CD14-positive monocyte (primary cell): Measurements from ENCODE around the gene SOX14. TPM values are rescaled to one million over a fixed set of nuclear protein-coding genes. Genes with fewer than 3 reads are reported as not detected.

Experiments used
- DNase-seq, 3 donors: peaks; one replicate each; pipeline ENCODE4 v3.0.0-alpha.2; 2011 to 2022
- H2AFZ ChIP-seq: 2 replicates; pipeline ENCODE4 v1.6.0; 2012; ENCODE audit warnings: mild to moderate bottlenecking, low read depth, low read length, inconsistent platforms; ENCODE audit not compliant: insufficient read depth, poor library complexity, severe bottlenecking
- H3K27ac ChIP-seq, 2 donors: 1 replicate in 1 of 2; 2 replicates in 1 of 2; pipeline ENCODE4 v1.5.1; 2012 to 2013; ENCODE audit warnings: low read length in 2 of 2, control low read depth in 1 of 2, inconsistent platforms in 1 of 2, low read depth in 1 of 2, mild to moderate bottlenecking in 1 of 2
- H3K27me3 ChIP-seq, 2 donors: one replicate each; pipeline versions ENCODE4 v1.6.0 to v1.6.1; 2011 to 2013; ENCODE audit warnings: low read length in 2 of 2; ENCODE audit not compliant: control insufficient read depth in 2 of 2, insufficient read depth in 2 of 2
- H3K36me3 ChIP-seq, 2 donors: replicated peaks in 1 of 2; 1 replicate in 1 of 2; 2 replicates in 1 of 2; pipeline versions ENCODE4 v1.5.1 to v1.6.1; 2012 to 2013; ENCODE audit warnings: low read length in 2 of 2, control low read depth in 1 of 2, inconsistent platforms in 1 of 2, mild to moderate bottlenecking in 1 of 2; ENCODE audit not compliant: insufficient read depth in 2 of 2, control insufficient read depth in 1 of 2
- H3K4me1 ChIP-seq, 2 donors: 1 replicate in 1 of 2; 2 replicates in 1 of 2; pipeline versions ENCODE4 v1.5.1 to v1.6.1; 2012 to 2013; ENCODE audit warnings: low read length in 2 of 2, control low read depth in 1 of 2, inconsistent platforms in 1 of 2, mild to moderate bottlenecking in 1 of 2, moderate library complexity in 1 of 2; ENCODE audit not compliant: insufficient read depth in 2 of 2, control insufficient read depth in 1 of 2
- H3K4me2 ChIP-seq: replicated peaks from 2 replicates; pipeline ENCODE3; 2012; ENCODE audit warnings: low read length, moderate library complexity, mild to moderate bottlenecking; ENCODE audit not compliant: poor library complexity, severe bottlenecking; ENCODE audit errors: extremely low read depth
- H3K4me3 ChIP-seq, 3 experiments: fragments of 200-600 bp in 1 of 3; sonication (generic) in 1 of 3; replicated peaks in 1 of 3; 1 replicate in 2 of 3; 2 replicates in 1 of 3; pipeline ENCODE4 v1.5.1; 2011 to 2013; ENCODE audit warnings: low read length in 3 of 3, mild to moderate bottlenecking in 3 of 3, control low read depth in 2 of 3, low read depth in 2 of 3, inconsistent platforms in 1 of 3, moderate library complexity in 1 of 3
- H3K79me2 ChIP-seq: 2 replicates; pipeline ENCODE4 v1.6.0; 2012; ENCODE audit warnings: mild to moderate bottlenecking, control low read depth, inconsistent platforms, low read length, moderate library complexity; ENCODE audit not compliant: insufficient read depth
- H3K9ac ChIP-seq: 2 replicates; pipeline ENCODE4 v1.6.0; 2017; ENCODE audit warnings: low read length, mild to moderate bottlenecking; ENCODE audit not compliant: insufficient read depth, poor library complexity, severe bottlenecking
- H3K9me3 ChIP-seq, 2 donors: replicated peaks in 1 of 2; 1 replicate in 1 of 2; 2 replicates in 1 of 2; pipeline versions ENCODE4 v1.5.1 to v1.6.1; 2012 to 2013; ENCODE audit warnings: low read length in 2 of 2, control low read depth in 1 of 2; ENCODE audit not compliant: control insufficient read depth in 1 of 2, insufficient read depth in 1 of 2
- H4K20me1 ChIP-seq: 2 replicates; pipeline ENCODE4 v1.6.0; 2012; ENCODE audit warnings: mild to moderate bottlenecking, low read length, control low read depth, moderate library complexity; ENCODE audit not compliant: insufficient read depth
- H3K27ac Mint-ChIP-seq, 7 donors: one replicate each; pipeline ENCODE4 v1.8.0; 2020; ENCODE audit warnings: mild to moderate bottlenecking in 7 of 7, mixed read lengths in 7 of 7, moderate library complexity in 6 of 7, inconsistent platforms in 2 of 7
- H3K27me3 Mint-ChIP-seq, 3 donors: one replicate each; pipeline ENCODE4 v1.8.0; 2021 to 2022; ENCODE audit warnings: low read depth in 3 of 3, mild to moderate bottlenecking in 3 of 3, mixed read lengths in 3 of 3, moderate library complexity in 3 of 3, inconsistent platforms in 1 of 3
- H3K36me3 Mint-ChIP-seq, 2 donors: one replicate each; pipeline ENCODE4 v1.8.0; 2020; ENCODE audit warnings: mixed read lengths in 2 of 2, inconsistent platforms in 1 of 2, mild to moderate bottlenecking in 1 of 2
- H3K4me1 Mint-ChIP-seq: one replicate; pipeline ENCODE4 v1.8.0; 2020; ENCODE audit warnings: mild to moderate bottlenecking, mixed read lengths
- H3K4me3 Mint-ChIP-seq, 2 donors: one replicate each; pipeline ENCODE4 v1.8.0; 2020; ENCODE audit warnings: mild to moderate bottlenecking in 2 of 2, mixed read lengths in 2 of 2, moderate library complexity in 1 of 2
- H3K9me3 Mint-ChIP-seq, 7 donors: one replicate each; pipeline ENCODE4 v1.8.0; 2020 to 2022; ENCODE audit warnings: mixed read lengths in 7 of 7, mild to moderate bottlenecking in 6 of 7, moderate library complexity in 6 of 7, inconsistent platforms in 2 of 7
- WGBS: methylation state at CpG from one replicate; pipeline ENCODE4 v1.1.5; 2013; ENCODE audit warnings: missing lambda C conversion rate; ENCODE audit not compliant: insufficient coverage; 5-methylcytosine and 5-hydroxymethylcytosine counted together
- intact Hi-C, 2 donors: fragments of 100-400 bp; cut with micrococcal nuclease; formaldehyde crosslinking; loops; one replicate each; pipeline versions ENCODE4 v1.15.0 to v1.15.1; 2023
- polyA plus RNA-seq, 3 donors: library from polyadenylated mRNA; depleted of rRNA in 1 of 3; unstranded in 2 of 3; stranded (reverse) in 1 of 3; fragments of 300-500 nt in 2 of 3; fragments of >200 nt in 1 of 3; fragmentation: Illumina TruSeq in 2 of 3; gene quantifications; 1 replicate in 2 of 3; 2 replicates in 1 of 3; pipeline ENCODE4 v1.2.3, GENCODE V29; 2012 to 2021
- TF ChIP-seq, protein P1 (sequence below): fragments of 200-600 bp; IDR thresholded peaks from one replicate; pipeline ENCODE4 v1.8.0; 2022; ENCODE audit warnings: antibody characterized with exemption, mild to moderate bottlenecking

The SOX14 gene
- polyA plus RNA-seq, 3 donors, result not detected

DNA sequence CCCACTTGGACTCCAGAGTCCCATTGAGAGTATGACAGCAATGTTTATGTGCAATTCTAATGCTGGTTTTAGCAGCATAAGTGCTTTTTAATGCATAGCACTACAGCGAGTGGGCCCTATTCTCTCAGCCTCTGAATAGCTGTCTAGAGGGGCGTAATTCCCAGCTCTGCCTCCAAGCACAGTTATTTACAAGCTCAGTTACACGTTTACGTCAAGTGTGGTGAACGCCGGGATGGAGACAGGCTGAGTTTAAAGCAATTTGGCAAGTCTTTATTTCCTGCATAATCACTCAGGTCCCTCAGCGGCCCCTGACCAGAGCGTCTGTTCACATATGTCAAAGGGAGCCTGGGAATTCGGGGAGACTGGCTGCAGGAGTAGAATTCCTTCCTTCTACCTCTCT, 43.9 kb downstream of the SOX14 start:
- Histone ChIP-seq H4K20me1 (no peaks in the 10 kb centered on the region), H3K4me2 (no peak overlapping the region), H3K27me3 (peaks cover 0 to 2% of the 10 kb centered on the region in 2 donors), H3K9me3 (no peaks in the 10 kb centered on the region), H3K79me2 (no peaks in the 10 kb centered on the region), H3K36me3 (no peaks in the 10 kb centered on the region), H3K4me3 (no peak overlapping the region), H2AFZ (no peak overlapping the region), H3K9ac (no peak overlapping the region), H3K4me1 (no peaks in the 10 kb centered on the region), H3K27ac (no peak overlapping the region)
- 25% methylated on average over 6 of the region's 9 CpGs for WGBS
- H3K4me1 Mint-ChIP-seq, result no peaks in the 10 kb centered on the region
- TF ChIP-seq, protein P1, sequence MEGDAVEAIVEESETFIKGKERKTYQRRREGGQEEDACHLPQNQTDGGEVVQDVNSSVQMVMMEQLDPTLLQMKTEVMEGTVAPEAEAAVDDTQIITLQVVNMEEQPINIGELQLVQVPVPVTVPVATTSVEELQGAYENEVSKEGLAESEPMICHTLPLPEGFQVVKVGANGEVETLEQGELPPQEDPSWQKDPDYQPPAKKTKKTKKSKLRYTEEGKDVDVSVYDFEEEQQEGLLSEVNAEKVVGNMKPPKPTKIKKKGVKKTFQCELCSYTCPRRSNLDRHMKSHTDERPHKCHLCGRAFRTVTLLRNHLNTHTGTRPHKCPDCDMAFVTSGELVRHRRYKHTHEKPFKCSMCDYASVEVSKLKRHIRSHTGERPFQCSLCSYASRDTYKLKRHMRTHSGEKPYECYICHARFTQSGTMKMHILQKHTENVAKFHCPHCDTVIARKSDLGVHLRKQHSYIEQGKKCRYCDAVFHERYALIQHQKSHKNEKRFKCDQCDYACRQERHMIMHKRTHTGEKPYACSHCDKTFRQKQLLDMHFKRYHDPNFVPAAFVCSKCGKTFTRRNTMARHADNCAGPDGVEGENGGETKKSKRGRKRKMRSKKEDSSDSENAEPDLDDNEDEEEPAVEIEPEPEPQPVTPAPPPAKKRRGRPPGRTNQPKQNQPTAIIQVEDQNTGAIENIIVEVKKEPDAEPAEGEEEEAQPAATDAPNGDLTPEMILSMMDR, result no peak
- no peaks in the 10 kb centered on the region for H3K36me3 Mint-ChIP-seq
- intact Hi-C loops, result no loop called here
- no peak for DNase-seq
- H3K4me3 Mint-ChIP-seq, result no peak overlapping the region
- peaks cover 3 to 7% (median 6%) of the 10 kb centered on the region in 3 donors for H3K27me3 Mint-ChIP-seq
- H3K9me3 Mint-ChIP-seq, result peaks cover 0 to 5% (median 0%) of the 10 kb centered on the region in 7 donors
- H3K27ac Mint-ChIP-seq, result no peak overlapping the region

DNA sequence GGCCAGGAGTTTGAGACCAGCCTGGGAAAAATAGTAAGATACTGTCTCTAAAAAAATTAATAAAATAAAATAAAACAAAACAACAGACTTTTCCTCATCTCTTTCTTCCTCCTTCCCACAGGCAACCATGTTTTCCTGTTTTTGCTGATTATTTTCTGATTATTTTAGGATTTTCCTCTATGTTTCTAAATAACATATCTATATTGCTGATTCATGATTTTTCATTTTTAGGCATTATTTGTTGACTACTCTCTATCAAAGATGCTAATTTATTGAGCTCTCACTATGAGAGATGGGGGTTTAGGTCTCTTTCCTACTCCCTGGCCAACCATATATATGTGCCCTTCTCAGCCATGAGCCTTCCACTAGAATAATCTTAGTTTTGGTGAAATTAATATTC, 45.4 kb downstream of the SOX14 start:
- Histone ChIP-seq H3K9ac (no peak overlapping the region), H3K4me3 (no peak overlapping the region), H3K4me2 (no peak overlapping the region), H3K4me1 (no peaks in the 10 kb centered on the region), H3K79me2 (no peaks in the 10 kb centered on the region), H2AFZ (no peak overlapping the region), H3K9me3 (no peaks in the 10 kb centered on the region), H3K36me3 (no peaks in the 10 kb centered on the region), H3K27me3 (peaks cover 0 to 2% of the 10 kb centered on the region in 2 donors), H4K20me1 (no peaks in the 10 kb centered on the region), H3K27ac (no peak overlapping the region)
- intact Hi-C loops, result no loop called here
- Mint-ChIP-seq H3K36me3 (no peaks in the 10 kb centered on the region), H3K27me3 (peaks cover 3 to 7% (median 6%) of the 10 kb centered on the region in 3 donors), H3K4me3 (no peak overlapping the region), H3K27ac (no peak overlapping the region), H3K9me3 (peaks cover 0 to 2% (median 0%) of the 10 kb centered on the region in 7 donors), H3K4me1 (no peaks in the 10 kb centered on the region)
- DNase-seq, result no peak
- TF ChIP-seq, protein P1, result no peak
